Omental fat pad (tissue), 4 donors: ENCODE measurements around the gene CLEC5A. TPM values are rescaled to one million over a fixed set of nuclear protein-coding genes. Genes with fewer than 3 reads are reported as not detected.
"Not testable (repeated sequence)": the region's sequence is repeated elsewhere in the genome, so short reads cannot be mapped to it uniquely, and the experiment has no call there.

Experiments
- ATAC-seq: fragments of 150-250 bp; one replicate; pipeline ENCODE4 v1.9.1; 2016; ENCODE audit warnings: mild to moderate bottlenecking, moderate library complexity; ENCODE audit not compliant: low FRiP score
- DNase-seq: peaks from one replicate; pipeline ENCODE4 v3.0.0-alpha.2; 2019; ENCODE audit warnings: low spot score
- CTCF ChIP-seq, 3 donors: fragments of 450-650 bp; IDR thresholded peaks; one replicate each; pipeline ENCODE4 v1.5.1; 2016 to 2017; ENCODE audit warnings: antibody characterized with exemption in 3 of 3, mild to moderate bottlenecking in 3 of 3, moderate library complexity in 2 of 3
- total RNA-seq, 4 donors: library from RNA; depleted of rRNA; stranded (reverse); fragments of >200 nt; gene quantifications; one replicate each; pipeline ENCODE4 v1.1.0, GENCODE V29; 2016

Gene CLEC5A
- total RNA-seq = 1 to 10 TPM in 1 of 4 donors, under 1 TPM in 3; 0.25 to 1.1 (median 0.53) TPM

- no peak for ATAC-seq
These were observed at the start of gene CLEC5A for GRCh38 chr7:141946796-141947195. Gene CLEC5A, minus strand, starts transcription at chr7:141946974. Its CDS starts 682 bp downstream, at chr7:141946292.

GRCh38 chr7:141993354-141993753 is 46.6 kb upstream of the CLEC5A start:
- TF ChIP-seq CTCF (IDR thresholded peaks at IDR 0.05) = no peak
- ATAC-seq = no peak
- DNase-seq = no peak

More at GRCh38 chr7:141946796-141947195, at the start of gene CLEC5A:
- TF ChIP-seq CTCF (IDR thresholded peaks at IDR 0.05) = no peak
- no peak for DNase-seq

- ATAC-seq (no peak), DNase-seq (no peak)
- no peak for TF ChIP-seq CTCF (IDR thresholded peaks at IDR 0.05)
These were observed 45.9 kb upstream of the CLEC5A start for GRCh38 chr7:141992688-141993087.

- DNase-seq (no peak), ATAC-seq (no peak)
- no peak for TF ChIP-seq CTCF (IDR thresholded peaks at IDR 0.05)
These were observed 45.4 kb upstream of the CLEC5A start for GRCh38 chr7:141992156-141992555.

DNA sequence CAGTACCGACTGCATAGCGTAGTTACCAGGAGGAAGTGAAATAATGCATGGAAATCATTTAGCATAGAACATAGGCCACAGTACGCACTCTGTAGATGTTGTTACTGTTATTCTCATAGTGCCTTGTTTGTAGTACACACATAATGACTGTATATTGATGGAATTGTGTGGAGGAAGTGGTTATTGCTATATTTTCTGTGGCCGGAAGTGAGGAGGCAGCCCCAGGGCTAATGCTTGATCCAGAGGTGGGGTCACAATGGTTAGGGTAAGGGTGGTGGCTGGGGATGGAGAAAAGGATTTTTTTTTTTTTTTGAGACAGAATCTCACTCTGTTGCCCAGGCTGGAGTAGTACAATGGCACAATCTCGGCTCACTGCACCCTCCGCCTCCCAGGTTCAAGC is 44.4 kb upstream of the CLEC5A start:
- TF ChIP-seq CTCF (IDR thresholded peaks at IDR 0.05) = no peak
- no peak for ATAC-seq

DNA sequence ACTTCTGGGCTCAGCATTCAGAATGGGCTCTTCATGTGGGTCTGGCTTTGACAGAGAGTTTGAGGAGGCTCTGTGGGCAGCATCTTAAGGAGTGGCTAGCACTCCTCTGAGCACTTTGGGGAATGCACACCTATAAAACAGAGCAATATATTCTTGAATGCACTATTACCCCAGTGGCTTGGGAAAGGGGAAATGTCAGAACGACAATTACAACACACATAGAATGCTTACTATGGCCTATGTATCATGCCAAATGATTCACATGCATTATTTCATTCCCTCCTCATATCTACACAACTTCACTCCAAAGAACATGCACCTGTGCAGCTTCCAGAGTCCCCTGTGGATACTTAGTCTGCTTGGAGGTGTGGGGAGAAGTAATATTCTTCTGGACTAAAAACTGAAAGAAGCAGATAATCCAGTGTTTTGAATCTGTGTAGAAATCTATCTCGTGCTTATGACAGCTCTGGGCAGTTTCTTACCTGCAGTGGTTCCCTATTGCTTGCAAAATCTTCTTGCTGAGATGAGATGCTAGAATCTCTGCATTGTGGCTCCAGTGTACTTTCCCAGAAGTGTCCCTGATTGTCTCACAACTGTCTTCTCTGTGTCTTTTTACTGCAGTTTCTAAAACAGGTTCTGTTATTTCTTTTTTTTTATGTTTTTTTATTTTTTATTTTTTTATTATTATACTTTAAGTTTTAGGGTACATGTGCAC is 43.4 kb upstream of the CLEC5A start:
- DNase-seq (no peak), ATAC-seq (no peak)
- TF ChIP-seq CTCF (IDR thresholded peaks at IDR 0.05) = no peak

More for the DNA sequence above, 44.4 kb upstream of the CLEC5A start:
- DNase-seq = no peak

GRCh38 chr7:141987803-141988202 is 41.0 kb upstream of the CLEC5A start:
- ATAC-seq, DNase-seq: not testable (repeated sequence)
